ENCODE measurements around the gene ZCCHC14.

Gene ZCCHC14

GRCh38 chr16:87463722-87464690 is 28.8 kb downstream of the ZCCHC14 start:
- TF ChIP-seq ZFX (IDR thresholded peaks at IDR 0.05): no peak
- TF ChIP-seq, protein P1, sequence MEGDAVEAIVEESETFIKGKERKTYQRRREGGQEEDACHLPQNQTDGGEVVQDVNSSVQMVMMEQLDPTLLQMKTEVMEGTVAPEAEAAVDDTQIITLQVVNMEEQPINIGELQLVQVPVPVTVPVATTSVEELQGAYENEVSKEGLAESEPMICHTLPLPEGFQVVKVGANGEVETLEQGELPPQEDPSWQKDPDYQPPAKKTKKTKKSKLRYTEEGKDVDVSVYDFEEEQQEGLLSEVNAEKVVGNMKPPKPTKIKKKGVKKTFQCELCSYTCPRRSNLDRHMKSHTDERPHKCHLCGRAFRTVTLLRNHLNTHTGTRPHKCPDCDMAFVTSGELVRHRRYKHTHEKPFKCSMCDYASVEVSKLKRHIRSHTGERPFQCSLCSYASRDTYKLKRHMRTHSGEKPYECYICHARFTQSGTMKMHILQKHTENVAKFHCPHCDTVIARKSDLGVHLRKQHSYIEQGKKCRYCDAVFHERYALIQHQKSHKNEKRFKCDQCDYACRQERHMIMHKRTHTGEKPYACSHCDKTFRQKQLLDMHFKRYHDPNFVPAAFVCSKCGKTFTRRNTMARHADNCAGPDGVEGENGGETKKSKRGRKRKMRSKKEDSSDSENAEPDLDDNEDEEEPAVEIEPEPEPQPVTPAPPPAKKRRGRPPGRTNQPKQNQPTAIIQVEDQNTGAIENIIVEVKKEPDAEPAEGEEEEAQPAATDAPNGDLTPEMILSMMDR (conservative IDR thresholded peaks at IDR 0.05): no peak
- no peak overlapping the region for H3K27ac ChIP-seq

DNA sequence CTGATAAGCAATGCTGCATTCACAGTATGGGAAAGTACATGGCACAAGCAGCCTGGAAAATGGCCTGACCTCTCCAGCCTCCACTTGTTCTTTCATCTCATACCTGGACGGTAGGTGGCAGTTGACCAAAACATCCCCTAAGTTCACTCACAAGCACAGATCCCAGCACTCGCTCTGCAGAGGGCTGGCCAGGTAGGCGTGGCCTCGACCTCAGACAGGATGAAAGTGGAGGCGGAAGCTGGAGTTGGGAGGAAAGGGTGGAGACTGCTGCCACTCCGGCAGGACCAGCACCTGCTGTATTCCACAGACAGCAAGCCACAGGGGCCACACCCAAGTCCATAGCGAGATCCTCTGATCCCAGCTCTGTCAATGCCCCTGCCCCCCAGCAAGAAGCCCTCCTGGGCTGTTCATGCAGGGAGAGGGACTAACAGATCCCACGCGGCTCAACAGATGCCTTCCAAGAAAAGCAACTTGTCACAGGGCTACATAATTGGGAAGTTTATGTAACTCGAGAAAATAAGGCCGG is 31.3 kb downstream of the ZCCHC14 start:
- TF ChIP-seq, protein P1 (conservative IDR thresholded peaks at IDR 0.05): peak; percentile 80
- no peak for TF ChIP-seq ZFX (IDR thresholded peaks at IDR 0.05)
- no peak overlapping the region for H3K27ac ChIP-seq

- H3K27ac ChIP-seq: no peak overlapping the region
- no peak for TF ChIP-seq ZFX (IDR thresholded peaks at IDR 0.05)
- TF ChIP-seq, protein P1 (conservative IDR thresholded peaks at IDR 0.05): no peak
Observed at GRCh38 chr16:87460936-87461335, 31.9 kb downstream of the ZCCHC14 start.

- TF ChIP-seq ZFX (IDR thresholded peaks at IDR 0.05): no peak
- TF ChIP-seq, protein P1 (conservative IDR thresholded peaks at IDR 0.05): no peak
- H3K27ac ChIP-seq: no peak overlapping the region
Observed at GRCh38 chr16:87459833-87460232, 33.0 kb downstream of the ZCCHC14 start.

DNA sequence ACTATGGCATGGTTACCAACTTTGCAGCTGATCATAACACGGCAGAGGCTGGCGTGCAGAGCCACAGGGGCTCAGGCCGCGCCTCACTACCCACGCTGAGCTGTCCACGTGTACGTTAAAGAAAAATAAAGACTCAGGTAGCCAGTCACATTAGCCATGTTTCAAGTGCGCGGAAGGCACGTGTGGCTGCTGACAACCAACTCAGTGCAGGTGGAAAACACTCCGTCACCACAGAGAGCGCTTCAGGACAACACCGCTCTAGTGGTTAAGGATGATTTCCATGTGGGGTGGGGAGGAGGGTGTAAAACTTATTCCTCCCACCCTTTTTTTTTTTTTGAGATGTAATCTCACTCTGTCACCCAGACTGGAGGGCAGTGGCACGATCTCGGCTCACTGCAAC is 33.8 kb downstream of the ZCCHC14 start:
- H3K27ac ChIP-seq: no peak overlapping the region
- TF ChIP-seq, protein P1 (conservative IDR thresholded peaks at IDR 0.05): no peak
- no peak for TF ChIP-seq ZFX (IDR thresholded peaks at IDR 0.05)

DNA sequence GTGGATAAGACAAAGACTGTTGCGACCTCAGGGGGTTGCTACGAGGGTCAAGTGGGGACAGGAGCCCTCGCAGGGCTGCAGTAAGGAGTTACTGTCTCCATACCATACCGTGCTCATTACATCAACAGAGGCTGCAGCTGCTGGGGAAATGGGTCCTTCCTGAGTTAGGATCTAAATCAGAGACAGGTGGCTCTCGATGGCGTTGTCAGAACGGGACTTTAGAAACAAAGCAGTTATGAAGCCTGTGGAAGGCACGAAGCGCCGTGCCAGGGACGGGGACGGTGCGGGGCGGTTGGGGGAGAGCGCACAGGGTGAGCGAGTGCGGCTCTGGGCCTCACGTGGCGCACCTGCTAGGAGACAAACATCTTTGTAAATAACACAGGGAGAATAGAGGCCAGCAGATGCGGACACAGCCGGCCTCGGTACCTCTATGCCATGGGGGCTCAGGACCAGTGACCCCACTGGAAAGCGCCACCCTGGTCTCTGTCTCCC is 34.4 kb downstream of the ZCCHC14 start:
- H3K27ac ChIP-seq: no peak overlapping the region
- TF ChIP-seq, protein P1 (conservative IDR thresholded peaks at IDR 0.05): no peak
- no peak for TF ChIP-seq ZFX (IDR thresholded peaks at IDR 0.05)
